GM19043 (cell line): ENCODE data around the gene ETFA.

ENCODE experiments used
- ATAC-seq: cut with Tn5 transposase; IDR thresholded peaks from one replicate; pipeline ENCODE4 v1.9.1; 2021; ENCODE audit warnings: low read depth; ENCODE audit not compliant: unreplicated experiment

The ETFA gene

DNA sequence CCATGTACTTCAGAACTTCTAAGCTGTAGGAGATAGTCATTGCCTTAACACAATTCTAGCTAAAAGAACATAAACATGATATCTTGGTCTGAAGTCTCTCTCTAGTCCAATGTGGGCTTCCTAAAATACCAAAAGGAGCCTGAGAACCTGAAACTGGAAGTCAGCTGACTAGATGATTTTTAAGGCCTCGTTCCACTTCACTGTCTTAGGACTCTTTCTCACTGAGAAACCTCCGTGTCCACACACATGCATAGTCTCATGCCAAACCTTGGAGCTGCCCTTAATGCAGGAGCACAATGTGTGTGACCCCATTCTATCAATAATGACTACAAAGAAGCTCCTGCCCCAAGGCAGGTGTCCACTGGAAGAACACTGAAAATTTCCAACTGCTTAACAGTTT lies 87.7 kb downstream of the ETFA start:
- no peak for ATAC-seq

DNA sequence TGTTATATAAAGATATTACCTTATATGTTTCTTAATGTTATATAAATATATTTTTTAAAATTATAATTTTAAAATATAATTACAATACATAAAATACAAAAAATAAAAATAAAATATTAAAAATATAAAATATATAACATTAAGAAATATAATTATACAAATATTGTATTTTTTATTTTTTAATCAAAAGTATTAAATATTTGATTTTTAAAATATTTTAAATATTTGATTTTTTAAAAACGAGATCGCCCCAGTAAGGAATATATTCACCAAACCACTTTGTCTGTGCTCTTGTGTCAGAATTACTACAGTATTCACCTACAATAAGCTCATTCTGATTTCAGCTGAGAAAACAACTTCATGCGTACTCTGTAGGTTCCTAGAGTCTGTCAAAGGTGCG lies 89.1 kb downstream of the ETFA start:
- no peak for ATAC-seq

DNA sequence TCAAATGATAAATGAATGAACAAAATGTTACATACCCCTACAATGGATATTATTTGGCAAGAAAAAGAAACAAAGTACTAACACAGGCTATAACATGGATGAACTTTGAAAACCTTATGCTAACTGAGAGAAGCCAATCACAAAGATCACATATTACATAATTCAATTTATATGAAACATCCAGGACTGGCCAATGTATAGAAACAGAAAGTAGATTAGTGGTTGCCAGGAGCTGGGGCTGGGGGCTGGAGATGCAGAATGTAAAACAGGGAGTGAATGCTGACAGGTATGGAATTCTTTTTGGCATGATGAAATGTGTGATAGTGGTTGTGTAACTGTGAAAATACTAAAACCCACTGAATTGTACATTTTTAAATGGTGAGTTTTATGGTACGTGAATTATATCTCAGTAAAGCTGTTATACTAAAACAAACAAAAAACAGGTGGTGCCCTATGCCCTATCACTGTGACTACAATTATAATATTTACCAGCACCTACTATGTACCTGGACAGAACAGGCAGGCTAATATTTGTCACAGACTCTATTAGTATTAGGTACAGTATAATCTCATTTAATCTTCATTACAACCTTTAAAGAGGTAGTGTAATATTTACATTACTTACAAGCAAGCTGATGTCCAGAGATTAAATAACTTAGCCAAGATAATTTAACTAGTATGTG lies 90.0 kb downstream of the ETFA start:
- no peak for ATAC-seq

DNA sequence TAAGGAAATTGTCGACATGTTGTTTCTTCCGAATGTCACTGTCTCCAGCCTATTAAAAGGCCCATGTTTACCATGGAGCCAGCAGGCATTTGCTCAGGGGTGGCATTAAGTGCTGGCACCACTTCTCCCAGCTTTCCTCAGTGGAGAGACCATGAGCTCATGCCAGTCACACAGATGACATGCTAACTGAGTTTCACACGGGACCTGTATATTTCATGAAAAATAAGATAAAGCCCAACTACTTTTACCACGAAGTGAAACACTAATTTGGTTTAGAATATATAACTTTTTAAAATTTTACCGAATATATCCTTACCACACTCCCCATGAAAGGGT lies 93.4 kb downstream of the ETFA start:
- ATAC-seq, result no peak

DNA sequence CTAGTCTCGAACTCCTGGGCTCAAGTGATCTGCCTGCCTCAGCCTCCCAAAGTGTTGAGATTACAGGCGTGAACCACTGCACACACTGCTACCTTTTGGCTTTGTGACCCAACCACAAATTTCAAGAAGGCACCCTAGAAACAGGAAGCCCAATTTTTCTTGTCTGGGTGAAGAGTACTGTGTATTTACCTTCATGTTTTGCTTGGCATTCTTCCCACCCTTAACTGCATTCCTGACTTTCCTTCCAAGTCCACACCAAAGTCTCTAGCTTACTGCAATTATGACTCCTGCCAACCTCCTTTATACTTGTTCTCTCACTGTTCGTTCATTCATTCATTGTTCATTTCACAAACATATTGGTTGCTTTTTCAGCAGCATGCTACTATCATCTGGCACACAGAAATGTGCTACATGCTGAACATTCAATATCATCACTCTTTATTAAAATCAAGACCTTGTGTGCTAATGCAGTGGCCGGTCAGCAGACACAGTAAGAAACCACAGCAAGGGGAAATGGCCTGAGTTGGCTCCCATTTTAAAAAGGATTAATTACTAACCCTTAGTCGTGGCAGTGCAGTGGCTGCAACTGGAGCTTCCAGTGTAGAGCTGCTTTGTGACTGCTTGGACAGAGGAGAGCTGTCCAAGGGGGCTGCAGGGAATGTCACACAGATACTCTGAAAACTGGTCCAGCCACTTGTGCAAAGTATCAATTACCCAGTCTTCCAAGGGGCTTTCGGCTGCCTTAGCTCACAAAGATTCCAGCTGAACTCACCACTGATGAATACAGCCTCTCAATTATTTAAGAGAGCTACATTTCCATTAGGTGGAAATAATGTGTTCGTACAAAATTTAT lies 94.0 kb downstream of the ETFA start:
- ATAC-seq, result no peak

DNA sequence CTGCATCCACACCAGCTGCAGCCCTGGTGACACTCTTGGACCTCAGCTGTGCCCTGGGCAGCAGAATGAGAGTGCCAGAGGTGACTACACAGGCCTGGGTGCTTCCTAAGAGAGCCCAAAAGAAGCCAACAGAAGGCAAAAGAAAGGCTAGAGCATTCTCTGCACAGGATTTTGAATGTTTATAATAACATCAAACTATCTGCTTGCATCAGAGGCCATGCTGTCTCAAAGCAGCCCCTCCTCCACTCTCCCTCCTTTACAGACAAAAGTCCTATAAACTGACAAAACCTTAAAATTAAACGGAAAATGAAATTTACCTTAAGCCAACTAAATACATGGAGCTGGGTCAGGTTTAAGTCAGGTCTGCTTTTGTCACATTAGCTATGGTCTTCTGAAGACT lies 95.6 kb downstream of the ETFA start:
- no peak for ATAC-seq

DNA sequence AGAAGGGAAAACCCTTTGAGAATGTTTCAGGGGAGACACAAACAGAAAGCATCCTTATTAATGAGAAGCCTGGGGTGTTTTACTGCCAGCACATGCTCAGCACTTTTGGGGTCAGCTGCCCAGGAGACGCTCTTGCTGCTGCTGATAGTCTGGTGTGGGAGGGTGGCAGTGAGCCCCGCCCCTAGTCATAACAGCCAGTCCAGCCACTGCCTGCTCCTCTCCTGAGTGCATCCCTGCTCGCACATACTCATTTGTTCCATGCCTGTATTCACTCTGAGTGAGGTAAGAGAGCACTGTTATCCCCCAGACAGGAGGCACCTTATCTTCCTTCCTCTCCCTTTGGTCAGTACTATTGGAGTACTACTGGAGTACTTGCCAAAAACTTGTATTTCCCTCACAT lies 101.3 kb downstream of the ETFA start:
- no peak for ATAC-seq

DNA sequence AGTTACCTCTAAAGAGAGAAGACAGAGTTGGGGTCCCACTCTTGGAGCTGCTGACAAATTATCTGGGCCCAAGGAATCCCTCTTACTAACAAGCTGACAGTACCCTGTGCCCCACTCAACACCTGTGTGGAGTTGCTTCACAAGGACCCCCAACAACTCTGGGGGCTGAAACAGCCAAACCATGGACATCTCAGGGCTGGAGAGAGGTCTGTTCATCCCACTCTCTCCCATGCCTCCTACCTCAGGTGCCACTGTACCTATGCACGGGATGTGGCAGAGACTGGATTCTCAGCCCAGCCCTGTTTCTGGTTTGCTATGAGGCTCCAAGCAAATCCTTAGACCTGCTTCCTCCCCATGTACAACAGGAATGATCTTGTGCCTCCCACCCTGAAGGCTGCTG lies 101.7 kb downstream of the ETFA start:
- no peak for ATAC-seq

DNA sequence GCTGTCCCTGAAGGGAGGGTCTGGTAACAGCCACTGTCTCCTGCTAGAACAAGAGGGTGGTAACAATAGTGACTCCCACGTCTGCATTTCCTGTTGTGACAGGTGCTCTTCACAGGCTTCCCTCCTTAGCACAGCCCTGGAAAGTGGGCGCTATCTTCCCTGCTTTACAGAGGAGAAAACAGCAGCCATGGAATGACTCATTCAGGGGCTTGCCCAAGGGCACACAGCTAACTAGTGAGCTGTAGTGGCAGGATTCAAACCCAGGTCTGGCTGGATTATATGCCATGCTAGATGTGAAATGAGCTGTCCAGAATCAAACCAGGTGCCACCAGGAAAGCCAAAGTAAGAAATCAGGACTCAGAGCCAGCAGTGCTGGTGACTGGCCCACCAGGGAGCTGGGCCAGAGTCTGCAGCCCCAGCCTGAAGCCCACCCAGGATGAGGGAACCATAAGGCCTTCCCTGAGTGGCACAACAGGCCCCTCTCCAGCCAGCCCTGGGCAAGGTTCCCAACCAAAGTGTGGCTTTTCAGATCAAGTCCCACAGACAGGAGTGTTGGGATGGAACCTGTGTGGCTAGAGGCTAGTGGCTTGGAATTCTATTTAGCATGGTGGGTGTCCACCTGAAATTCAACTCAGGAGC lies 102.4 kb downstream of the ETFA start:
- ATAC-seq, result no peak

DNA sequence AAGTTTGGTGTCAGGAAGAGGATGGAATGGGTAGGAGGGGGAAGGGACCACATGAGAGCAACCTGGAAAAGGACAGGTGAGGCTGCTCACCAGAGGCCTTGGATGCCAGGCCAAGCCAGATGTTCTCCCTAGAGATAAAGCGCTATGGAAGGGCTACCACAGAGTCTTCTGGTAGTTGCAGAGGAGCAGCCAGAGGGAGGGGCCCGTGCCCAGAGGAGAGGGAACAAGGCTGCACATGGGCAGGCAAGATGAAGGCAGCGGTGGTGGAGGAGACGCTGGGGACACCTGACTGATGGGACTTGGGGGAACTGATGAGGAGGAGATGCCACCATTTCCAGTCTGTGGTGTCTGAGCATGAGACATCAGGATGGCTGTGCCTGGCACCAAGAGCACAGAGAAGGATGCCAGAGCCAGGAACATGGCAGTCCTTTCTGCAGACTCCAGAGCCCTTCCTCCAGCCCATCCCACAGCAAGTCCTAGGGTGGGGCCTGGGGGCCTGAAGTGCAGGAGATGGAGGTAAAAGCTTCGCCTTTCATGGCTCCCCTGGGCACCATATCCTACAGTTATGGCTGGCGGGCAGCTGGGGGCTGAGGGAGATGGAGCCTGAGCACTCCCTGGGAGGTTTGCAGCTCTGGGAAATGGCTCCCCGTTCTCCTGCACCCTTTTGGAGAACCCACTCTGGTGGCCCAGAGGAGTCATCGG lies 103.0 kb downstream of the ETFA start:
- ATAC-seq, result no peak

DNA sequence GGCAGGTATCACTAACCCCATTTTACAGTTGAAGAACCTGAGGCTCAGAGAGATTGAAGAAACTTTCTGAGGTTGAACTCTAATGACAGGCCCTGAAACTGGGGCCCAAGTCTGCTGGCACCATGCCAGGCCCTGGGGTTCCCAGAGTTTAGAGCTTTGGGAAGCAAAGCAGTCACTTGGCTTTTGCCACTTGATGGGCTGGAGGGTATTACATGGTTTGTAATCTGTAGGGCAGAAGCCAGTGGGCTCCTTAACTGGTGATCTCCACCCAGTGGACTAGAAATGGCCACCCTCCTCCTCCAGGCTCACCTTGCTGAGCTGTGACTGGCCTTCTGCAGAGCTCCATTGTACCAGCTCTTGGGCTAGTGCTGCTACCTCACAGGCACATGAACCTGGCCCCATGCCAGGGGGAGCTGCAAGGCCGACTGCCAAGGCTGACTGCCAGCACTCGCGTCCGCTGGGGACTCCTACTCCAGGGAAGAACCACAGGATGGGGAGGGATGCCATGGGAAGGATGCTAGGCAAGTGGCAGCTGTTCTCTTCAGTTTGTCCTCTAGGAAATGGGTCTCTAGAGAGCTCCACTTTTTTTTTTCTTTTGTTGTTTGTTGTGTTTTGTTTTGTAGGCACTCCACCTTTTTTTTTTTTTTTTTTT lies 104.8 kb downstream of the ETFA start:
- no peak for ATAC-seq

DNA sequence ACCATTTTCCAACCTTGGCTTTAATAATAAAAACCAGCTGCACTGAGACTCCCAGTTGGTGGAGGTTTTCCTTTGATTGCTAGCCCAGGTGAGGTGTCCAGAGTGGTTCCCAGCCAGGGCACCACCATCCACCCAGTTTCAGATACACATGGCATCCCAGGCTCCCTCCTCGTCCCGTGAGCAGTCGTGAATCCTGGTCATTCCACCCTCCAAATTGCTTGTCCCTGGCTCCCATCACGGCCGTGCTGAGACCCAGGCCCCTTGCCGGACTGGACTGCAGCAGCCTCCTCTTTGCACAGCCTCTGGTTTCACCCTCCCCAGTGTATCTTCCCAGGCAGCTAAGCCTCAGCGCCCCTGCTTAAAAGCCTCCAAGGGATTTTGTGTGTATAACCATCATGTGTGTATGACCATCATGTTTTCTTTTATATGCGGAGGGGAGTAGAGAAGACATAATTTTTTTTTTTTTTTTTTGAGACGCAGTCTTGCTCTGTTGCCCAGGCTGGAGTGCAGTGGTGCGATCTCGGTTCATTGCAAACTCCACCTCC lies 106.3 kb downstream of the ETFA start:
- no peak for ATAC-seq

DNA sequence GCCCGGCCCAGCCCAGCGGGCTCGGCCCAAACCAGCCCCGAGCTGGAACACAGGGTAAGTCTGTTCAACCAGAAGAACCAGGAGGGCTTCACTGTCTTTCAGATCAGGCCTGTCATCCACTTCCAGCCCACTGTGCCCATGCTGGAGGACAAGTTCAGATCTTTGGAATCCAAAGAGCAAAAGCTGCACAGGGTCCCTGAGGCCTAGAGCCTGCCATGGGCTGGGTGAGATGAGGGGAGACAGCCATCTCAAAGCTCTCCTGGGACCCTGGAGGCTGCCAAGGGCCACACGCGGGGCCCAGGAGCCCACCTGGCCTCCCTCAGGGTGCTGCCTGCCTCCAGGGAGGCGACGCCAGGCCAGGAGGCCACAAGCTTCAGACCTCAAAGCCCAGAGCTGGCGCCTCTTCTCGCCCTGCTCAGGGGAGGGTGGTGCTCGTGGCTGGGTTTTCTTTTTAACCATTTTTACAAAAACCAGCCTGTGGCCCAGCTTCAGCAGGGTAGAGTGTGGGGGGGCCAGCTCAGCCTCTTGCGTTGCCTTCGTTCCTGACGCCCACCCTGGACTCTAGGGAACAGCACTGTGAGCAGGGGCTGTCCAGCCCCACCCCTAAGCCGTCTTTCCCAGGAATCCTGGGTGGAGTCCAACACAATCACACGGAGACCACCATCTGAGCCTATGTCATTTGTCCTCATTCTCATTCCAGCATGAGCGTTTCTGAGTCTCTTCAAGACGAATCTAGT lies 107.0 kb downstream of the ETFA start:
- no peak for ATAC-seq

DNA sequence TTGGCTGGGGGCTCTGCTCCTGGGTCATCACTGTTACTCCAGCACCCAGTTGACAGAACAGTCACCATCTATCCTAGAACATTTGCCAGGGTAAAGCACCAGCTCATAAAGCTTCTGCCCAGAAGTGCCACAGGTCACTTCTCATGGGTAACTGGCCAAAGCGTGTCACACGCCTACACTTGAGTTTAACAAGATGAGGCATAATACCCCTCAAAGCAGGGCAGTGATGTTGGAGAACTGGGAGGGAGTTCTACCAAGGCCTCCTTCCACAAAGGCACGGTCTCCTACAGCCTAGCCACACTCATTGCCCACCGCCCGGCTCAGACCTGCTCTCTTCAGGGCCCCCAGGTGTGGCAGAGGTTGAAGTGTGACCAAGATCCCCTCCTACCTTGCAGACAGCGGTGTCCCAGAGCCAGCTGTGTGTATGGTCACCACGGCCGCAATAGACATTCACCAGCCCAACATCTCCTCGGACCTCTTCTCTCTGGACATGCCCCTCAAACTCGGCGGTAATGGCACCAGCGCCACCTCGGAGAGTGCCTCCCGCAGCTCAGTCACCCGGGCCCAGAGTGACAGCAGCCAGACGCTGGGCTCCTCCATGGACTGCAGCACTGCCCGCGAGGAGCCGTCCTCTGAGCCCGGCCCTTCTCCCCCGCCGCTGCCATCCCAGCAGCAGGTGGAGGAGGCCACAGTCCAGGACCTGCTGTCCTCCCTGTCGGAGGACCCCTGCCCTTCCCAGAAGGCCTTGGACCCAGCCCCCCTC lies 107.7 kb downstream of the ETFA start:
- no peak for ATAC-seq

DNA sequence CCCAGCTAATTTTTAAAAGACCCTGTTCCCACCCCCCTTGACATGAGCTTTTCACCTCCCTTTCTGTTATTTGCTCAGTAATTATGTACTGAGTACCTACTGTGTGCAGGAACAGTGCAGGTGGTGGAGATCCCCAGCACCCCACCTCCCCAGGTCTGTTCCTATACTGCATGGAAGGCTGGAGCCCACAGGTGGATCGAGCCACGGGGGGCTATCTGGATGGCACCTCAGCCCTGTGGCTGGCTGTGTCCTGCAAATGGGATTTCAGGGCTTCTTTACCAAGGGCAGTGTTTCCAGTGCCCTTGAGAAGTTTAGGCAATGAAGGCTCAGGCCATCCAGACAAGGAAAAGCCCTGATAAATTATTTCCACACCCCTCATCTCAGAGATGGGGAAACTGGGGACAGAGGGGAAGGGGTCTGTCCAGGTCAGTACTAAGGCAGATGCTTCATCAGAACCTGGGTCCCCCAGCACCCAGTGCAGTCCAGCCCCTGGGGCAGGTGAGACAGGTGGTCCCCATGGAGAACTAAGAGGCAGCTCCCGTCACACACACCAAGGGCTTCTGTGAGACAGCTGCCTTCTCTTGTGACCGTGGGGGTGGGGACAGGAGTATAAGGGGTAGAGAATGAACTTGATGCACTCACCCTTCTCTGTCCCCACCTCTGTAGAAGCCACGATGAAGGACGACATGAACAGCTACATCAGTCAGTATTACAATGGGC lies 109.6 kb downstream of the ETFA start:
- no peak for ATAC-seq

DNA sequence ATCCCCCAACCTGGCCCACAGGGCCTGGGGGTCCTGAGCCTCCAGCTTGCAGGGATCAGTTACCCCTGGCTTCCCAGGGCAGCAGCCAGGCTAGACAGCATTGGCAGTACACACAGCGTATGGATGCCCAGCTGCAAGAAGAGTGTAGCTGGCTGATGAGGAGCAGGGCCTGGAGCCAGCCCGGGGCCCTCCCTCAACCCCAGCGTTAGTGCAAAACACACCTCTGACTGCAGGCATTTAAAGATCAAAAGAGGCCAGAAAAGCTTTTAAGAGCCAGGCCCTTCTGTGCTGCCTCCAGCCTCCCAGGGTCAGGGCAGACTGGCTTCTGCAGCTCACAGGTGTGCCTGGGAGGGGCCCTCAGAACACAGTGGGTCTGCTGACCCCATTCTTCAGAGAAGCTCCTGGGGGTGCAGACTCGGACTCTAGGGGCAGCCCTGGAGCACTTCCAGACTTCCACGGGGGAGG lies 110.6 kb downstream of the ETFA start:
- ATAC-seq, result no peak

DNA sequence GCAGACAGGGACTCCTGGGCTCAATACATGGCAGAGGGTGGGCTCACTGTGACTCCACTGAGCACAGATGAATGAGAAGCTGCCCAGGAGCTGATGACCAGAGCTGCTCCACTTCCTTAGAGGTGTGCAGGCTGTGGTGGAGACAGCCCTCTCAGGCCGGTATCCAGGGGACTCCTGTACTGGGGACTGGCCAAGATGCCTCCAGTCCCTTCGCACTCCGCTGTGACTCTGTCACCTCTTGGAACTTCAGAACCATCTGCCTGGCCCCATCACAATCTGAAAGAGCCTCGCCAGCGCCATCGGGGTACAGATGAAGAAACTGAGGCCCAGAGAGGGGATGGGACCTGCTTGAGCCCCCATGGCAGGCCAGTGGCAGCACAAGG lies 111.2 kb downstream of the ETFA start:
- ATAC-seq, result no peak
